Measurements from ENCODE around the gene BSG. TPM values are rescaled to one million over a fixed set of nuclear protein-coding genes. Genes with fewer than 3 reads are reported as not detected.

BSG gene
- total RNA-seq, 1 donor from 2014 or later, result 330 TPM

DNA sequence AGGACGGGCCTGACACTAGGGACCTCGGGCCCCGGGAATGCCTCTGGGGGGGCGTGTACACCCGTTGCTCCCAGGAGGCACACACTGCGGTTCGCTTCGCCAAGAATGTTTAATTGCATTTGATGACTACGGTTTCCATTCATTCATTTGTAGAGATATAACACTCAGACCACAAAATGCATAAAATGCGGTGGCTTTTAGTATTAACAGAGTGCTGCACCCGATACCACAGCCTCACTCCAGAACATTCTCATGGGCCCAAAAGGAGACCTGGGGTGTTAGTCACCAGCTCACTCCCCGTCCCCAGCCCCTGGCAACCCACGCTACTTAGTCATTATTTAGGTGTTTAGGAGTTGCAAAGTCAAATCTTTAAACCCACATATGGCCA lies 39.1 kb downstream of the BSG start:
- H3K4me3 ChIP-seq, result no peak overlapping the region
- TF ChIP-seq EZH2phosphoT487 (IDR thresholded peaks at IDR 0.05) (no peak), EZH2 (IDR thresholded peaks at IDR 0.05) (no peak)
- TF ChIP-seq, protein P1, sequence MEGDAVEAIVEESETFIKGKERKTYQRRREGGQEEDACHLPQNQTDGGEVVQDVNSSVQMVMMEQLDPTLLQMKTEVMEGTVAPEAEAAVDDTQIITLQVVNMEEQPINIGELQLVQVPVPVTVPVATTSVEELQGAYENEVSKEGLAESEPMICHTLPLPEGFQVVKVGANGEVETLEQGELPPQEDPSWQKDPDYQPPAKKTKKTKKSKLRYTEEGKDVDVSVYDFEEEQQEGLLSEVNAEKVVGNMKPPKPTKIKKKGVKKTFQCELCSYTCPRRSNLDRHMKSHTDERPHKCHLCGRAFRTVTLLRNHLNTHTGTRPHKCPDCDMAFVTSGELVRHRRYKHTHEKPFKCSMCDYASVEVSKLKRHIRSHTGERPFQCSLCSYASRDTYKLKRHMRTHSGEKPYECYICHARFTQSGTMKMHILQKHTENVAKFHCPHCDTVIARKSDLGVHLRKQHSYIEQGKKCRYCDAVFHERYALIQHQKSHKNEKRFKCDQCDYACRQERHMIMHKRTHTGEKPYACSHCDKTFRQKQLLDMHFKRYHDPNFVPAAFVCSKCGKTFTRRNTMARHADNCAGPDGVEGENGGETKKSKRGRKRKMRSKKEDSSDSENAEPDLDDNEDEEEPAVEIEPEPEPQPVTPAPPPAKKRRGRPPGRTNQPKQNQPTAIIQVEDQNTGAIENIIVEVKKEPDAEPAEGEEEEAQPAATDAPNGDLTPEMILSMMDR (IDR thresholded peaks at IDR 0.05), result no peak
- H3K36me3 ChIP-seq, result no peaks in the 10 kb centered on the region
- H3K79me2 ChIP-seq (ENCODE audit: low read depth), result no peaks in the 10 kb centered on the region
- no peak overlapping the region for H2AFZ ChIP-seq (replicated peaks)
- no peaks in the 10 kb centered on the region for H3K9me3 Mint-ChIP-seq
- H3K4me2 ChIP-seq, result no peak overlapping the region
- H3K4me1 Mint-ChIP-seq, result peaks cover 8% of the 10 kb centered on the region
- H3K36me3 Mint-ChIP-seq, result peaks cover 10% of the 10 kb centered on the region
- no peaks in the 10 kb centered on the region for H4K20me1 ChIP-seq (ENCODE audit: low read depth)
- H3K27me3 ChIP-seq, result no peaks in the 10 kb centered on the region
- no peak overlapping the region for H3K9ac ChIP-seq
- no peak overlapping the region for H3K27ac Mint-ChIP-seq
- no peaks in the 10 kb centered on the region for H3K4me1 ChIP-seq
- DNase-seq (ENCODE audit: low spot score), result no peak
- H3K4me3 Mint-ChIP-seq, result no peak overlapping the region
- no peaks in the 10 kb centered on the region for H3K9me3 ChIP-seq (ENCODE audit: low read depth)
- peaks cover 9% of the 10 kb centered on the region for H3K27me3 Mint-ChIP-seq (ENCODE audit: insufficient read depth, low read depth)
- no peaks in the 10 kb centered on the region for H3F3A ChIP-seq (ENCODE audit: low read depth)
- no peak overlapping the region for H3K27ac ChIP-seq

DNA sequence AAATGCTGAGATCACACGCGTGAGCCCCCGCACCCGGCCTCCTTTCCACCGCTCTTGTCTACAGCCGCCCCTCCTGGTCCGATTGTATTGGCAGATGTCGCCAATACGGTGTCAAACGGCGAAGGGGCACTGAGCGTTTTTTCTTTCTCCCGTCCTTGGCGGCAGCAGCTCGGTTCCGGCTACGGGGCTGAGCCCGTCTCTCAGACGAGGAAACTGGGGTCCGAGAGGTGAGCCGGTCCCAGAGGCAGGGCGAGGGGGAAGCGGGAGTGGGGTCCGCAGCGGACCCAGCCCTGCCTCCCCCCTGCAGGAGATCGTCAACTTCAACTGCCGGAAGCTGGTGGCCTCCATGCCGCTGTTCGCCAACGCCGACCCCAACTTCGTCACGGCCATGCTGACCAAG lies 40.5 kb downstream of the BSG start:
- no peaks in the 10 kb centered on the region for H4K20me1 ChIP-seq (ENCODE audit: low read depth)
- H2AFZ ChIP-seq (replicated peaks), result no peak overlapping the region
- H3K27me3 ChIP-seq, result no peaks in the 10 kb centered on the region
- H3K9me3 ChIP-seq (ENCODE audit: low read depth), result no peaks in the 10 kb centered on the region
- no peaks in the 10 kb centered on the region for H3K4me1 ChIP-seq
- Mint-ChIP-seq H3K9me3 (no peaks in the 10 kb centered on the region), H3K27me3 (ENCODE audit: insufficient read depth, low read depth) (peaks cover 9% of the 10 kb centered on the region), H3K4me3 (no peak overlapping the region), H3K4me1 (peaks cover 8% of the 10 kb centered on the region), H3K27ac (no peak overlapping the region), H3K36me3 (peaks cover 10% of the 10 kb centered on the region)
- no peaks in the 10 kb centered on the region for H3F3A ChIP-seq (ENCODE audit: low read depth)
- TF ChIP-seq EZH2 (IDR thresholded peaks at IDR 0.05), result no peak
- TF ChIP-seq, protein P1 (IDR thresholded peaks at IDR 0.05), result no peak
- no peak for TF ChIP-seq EZH2phosphoT487 (IDR thresholded peaks at IDR 0.05)
- H3K4me3 ChIP-seq, result no peak overlapping the region
- no peak overlapping the region for H3K27ac ChIP-seq
- no peak overlapping the region for H3K9ac ChIP-seq
- H3K36me3 ChIP-seq, result no peaks in the 10 kb centered on the region
- H3K4me2 ChIP-seq, result no peak overlapping the region
- no peak for DNase-seq (ENCODE audit: low spot score)
- no peaks in the 10 kb centered on the region for H3K79me2 ChIP-seq (ENCODE audit: low read depth)

GRCh38 chr19:613732-614567 lies 41.6 kb downstream of the BSG start:
- no peaks in the 10 kb centered on the region for H3K4me1 ChIP-seq
- no peak overlapping the region for H2AFZ ChIP-seq (replicated peaks)
- H3K9me3 ChIP-seq (ENCODE audit: low read depth), result no peaks in the 10 kb centered on the region
- H3K27me3 ChIP-seq, result no peaks in the 10 kb centered on the region
- no peak overlapping the region for H3K4me2 ChIP-seq
- no peaks in the 10 kb centered on the region for H3F3A ChIP-seq (ENCODE audit: low read depth)
- peak overlapping the region; percentile 17 for H3K27ac Mint-ChIP-seq
- no peaks in the 10 kb centered on the region for H3K36me3 ChIP-seq
- H3K79me2 ChIP-seq (ENCODE audit: low read depth), result no peaks in the 10 kb centered on the region
- no peak overlapping the region for H3K4me3 ChIP-seq
- no peaks in the 10 kb centered on the region for H3K9me3 Mint-ChIP-seq
- H3K9ac ChIP-seq, result no peak overlapping the region
- H3K4me3 Mint-ChIP-seq, result no peak overlapping the region
- H4K20me1 ChIP-seq (ENCODE audit: low read depth), result no peaks in the 10 kb centered on the region
- TF ChIP-seq EZH2phosphoT487 (IDR thresholded peaks at IDR 0.05) (no peak), EZH2 (IDR thresholded peaks at IDR 0.05) (no peak)
- TF ChIP-seq, protein P1 (IDR thresholded peaks at IDR 0.05), result no peak
- peaks cover 13% of the 10 kb centered on the region for H3K36me3 Mint-ChIP-seq
- H3K27ac ChIP-seq, result no peak overlapping the region
- peaks cover 9% of the 10 kb centered on the region for H3K27me3 Mint-ChIP-seq (ENCODE audit: insufficient read depth, low read depth)
- peaks cover 8% of the 10 kb centered on the region for H3K4me1 Mint-ChIP-seq
- DNase-seq (ENCODE audit: low spot score), result no peak
